Activated naive CD4-positive, alpha-beta T cell treated with Interleukin-2 at 50 U/mL for 16 hours (primary cell): ENCODE measurements around the gene SHKBP1.
"Not testable (repeated sequence)": the region's sequence is repeated elsewhere in the genome, so short reads cannot be mapped to it uniquely, and the experiment has no call there.

Experiments used
- DNase-seq: peaks from one replicate; pipeline ENCODE4 v3.0.0-alpha.2; 2020

Gene SHKBP1

DNA sequence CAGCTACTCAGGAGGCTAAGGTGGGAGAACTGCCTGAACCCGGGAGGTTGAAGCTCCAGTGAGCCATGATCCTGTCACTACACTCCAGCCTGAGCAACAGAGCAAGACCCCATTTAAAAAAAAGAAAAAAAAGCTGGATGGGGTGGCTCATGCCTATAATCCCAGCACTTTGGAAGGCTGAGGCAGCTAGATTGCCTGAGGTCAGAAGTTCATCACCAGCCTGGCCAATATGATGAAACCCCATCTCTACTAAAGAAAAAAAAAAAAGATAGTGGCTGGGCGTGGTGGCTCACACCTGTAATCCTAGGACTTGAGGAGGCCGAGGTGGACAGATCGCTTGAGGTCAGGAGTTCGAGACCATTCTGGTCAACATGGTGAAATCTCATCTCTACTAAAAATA lies 39.5 kb downstream of the SHKBP1 start:
- DNase-seq, result no peak

DNA sequence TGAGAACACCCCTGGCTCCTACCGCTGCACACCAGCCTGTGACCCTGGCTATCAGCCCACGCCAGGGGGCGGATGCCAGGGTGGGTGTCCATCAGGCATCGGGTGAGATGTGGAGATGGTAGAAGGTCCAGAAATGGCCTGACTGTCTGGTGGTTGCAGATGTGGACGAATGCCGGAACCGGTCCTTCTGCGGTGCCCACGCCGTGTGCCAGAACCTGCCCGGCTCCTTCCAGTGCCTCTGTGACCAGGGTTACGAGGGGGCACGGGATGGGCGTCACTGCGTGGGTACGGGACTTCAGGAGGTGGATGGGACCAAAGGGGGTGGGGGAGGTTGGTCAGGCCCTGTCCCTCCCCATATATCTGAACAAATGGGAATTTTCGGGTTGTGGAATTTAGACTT lies 40.3 kb downstream of the SHKBP1 start:
- no peak for DNase-seq

DNA sequence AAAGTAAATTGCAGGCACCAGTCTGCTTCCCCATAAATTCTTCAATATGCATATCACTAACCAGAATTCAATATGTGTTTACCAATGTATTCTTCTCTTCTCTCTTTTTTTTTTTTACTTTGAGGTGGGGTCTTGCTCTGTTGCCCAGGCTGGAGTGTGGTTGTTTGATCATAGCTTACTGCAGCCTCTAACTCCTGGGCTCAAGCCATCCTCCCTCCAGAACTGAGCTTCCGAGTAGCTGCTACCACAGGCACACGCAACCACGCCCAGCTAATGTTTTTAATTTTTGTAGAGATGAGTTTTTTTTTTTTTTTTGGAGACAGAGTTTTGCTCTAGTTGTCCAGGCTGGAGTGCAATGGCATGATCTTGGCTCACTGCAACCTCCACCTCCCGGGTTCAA lies 41.3 kb downstream of the SHKBP1 start:
- no peak for DNase-seq

DNA sequence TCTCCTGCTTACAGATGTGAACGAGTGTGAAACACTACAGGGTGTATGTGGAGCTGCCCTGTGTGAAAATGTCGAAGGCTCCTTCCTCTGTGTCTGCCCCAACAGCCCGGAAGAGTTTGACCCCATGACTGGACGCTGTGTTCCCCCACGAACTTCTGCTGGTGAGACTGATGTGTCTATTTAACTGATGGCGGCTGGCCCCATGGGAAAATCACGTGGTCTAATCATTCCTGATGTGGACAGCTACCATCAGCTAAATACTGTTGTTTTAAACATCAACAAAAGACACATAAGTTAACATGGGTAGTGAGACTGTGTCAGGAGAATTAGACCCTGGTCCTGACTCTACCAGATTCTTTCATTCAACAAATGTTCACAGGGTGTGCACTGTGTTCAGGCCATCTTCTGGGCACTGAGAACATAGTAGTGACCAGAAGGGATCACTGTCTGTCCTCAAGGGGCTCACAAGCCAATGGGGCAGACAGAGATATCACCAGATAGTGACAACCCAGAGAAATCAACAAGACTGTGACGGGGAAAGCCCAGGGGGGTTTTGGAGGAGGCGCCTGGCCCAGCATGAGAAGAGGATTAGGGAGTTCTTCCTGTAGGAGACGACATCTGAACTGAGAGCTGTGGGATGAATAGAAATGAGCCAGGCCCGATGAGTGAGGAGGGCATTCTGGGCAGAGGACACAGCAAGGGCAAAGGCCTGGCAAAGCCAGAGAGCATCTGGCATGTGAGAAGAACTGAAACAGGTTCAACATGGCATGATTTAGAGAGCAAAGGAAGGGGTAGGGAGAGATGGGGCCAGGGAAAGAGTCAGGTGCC lies 42.9 kb downstream of the SHKBP1 start:
- no peak for DNase-seq

DNA sequence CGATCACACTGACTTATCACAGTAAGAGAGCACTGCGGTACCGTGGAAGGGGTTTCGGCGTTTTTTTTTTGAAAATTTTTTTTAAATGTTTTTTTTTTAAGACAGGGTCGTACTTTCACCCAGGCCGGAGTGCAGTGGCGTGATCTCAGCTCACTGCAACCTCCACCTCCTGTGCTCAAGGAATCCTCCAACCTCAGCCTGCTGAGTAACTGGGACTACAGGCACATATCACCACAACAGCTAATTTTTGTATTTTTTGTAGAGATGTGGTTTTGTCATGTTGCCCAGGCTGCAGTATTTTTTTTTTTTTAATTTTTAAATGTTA lies 43.5 kb downstream of the SHKBP1 start:
- DNase-seq, result no peak

DNA sequence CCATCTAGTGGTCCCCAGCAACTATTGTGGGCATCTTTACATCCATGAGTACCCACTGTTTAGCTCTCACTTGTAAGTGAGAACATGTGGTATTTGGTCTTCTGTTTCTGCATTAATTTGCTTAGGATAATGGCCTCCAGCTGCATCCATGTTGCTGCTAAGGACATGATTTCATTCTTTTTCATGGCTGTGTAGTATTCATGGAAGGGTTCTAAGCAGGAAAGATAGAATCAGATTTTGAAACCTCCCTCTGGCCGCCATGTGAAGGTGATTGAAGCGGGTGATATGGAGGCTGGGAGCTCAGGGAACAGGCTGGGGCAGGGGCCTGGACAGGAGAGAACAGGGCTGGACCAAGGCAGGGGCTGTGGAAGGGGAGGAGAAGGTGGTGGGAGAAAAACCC lies 44.6 kb downstream of the SHKBP1 start:
- DNase-seq, result no peak

DNA sequence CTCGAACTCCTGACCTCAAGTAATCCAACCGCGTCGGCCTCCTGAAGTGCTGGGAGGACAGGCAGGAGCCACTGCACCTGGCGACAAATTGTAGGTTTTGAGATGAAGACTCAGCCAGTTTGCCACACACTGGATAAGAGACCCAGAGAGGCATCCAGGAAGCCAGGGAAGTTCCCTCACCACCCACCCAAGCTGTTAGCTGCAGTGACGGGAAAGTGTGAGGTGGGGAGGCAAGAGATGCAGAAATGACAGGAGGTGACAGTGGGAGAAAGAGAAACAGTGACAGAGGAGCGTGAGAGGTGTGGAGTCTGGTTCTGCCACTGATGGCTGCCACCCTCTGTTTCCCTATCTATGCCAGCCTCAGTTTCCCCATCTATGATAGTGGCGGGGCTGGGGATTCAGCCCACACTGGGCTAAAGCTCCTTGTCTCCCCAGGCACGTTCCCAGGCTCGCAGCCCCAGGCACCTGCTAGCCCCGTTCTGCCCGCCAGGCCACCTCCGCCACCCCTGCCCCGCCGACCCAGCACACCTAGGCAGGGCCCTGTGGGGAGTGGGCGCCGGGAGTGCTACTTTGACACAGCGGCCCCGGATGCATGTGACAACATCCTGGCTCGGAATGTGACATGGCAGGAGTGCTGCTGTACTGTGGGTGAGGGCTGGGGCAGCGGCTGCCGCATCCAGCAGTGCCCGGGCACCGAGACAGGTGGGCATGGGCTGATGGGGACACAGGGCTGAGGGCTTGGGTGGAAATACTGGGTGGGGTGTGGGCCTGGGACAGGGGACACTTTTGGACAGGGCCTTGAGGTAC lies 45.5 kb downstream of the SHKBP1 start:
- DNase-seq, result no peak

DNA sequence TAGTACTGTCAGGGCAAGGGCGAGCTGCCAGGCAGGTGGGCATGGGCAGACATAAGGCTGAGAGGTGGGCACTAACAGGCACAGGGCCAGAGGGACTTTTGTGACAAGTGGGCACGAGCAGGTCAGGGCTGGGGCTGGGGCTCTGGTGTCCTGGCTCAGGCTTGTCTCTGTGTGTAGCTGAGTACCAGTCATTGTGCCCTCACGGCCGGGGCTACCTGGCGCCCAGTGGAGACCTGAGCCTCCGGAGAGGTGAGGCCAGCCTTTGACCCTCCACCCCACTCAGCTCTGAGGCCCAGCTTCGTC lies 46.1 kb downstream of the SHKBP1 start:
- no peak for DNase-seq

DNA sequence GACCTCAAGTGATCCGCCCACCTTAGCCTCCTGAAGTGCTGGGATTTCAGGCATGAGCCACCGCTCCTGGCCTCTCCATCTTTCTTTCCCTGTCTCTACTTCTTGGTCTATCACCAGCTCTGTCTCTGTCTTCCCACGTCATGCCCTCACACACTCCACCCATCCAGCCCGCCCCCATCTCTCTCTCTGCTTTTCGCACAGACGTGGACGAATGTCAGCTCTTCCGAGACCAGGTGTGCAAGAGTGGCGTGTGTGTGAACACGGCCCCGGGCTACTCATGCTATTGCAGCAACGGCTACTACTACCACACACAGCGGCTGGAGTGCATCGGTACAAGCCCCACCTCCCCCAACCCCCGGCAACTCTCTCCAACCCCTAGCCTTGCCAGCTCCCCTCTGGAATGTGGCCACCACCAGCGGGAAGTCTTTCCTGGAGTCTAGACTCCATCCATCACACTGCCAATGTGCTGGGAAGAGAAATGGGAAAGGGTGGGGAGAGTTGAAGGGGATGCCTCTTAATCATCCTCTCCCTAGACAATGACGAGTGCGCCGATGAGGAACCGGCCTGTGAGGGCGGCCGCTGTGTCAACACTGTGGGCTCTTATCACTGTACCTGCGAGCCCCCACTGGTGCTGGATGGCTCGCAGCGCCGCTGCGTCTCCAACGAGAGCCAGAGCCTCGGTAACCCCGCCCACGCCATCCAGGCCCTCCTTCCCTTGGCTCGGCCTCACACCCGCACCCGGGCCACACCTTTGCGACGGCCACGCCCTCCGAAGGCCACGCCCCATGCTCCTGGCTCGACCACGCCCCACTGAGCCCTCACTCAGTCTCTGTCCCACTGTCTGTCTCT lies 47.0 kb downstream of the SHKBP1 start:
- no peak for DNase-seq

DNA sequence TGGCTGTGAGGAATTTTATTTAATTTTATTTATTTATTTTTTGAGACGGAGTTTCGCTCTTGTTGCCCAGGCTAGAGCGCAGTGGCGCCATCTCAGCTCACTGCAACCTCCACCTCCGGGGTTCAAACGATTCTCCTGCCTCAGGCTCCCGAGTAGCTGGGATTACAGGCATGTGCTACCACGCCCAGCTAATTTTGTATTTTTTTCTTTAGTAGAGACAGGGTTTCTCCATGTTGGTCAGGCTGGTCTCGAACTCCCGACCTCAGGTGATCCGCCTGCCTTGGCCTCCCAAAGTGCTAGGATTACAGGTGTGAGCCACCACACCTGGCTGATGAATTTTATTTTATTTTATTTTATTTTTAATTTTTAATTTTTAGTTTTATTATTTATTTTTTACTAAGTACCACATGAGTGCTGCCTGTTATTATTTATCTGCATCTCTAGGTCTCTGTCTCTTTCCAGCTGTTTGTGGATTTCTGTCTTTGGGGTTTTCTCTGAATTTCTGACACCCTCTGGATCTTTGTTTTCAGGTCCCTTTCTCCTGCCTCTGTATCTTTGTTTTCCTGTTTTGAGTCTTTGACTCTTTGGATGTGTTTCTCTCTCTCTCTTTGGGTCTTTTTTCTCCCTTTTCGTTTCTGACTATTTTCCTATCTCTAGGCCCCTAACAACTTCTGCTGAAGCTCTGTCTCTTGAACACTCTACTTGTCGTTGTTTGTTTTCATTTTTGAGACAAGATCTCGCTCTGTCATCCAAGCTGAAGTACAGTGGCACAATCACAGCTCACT lies 47.9 kb downstream of the SHKBP1 start:
- DNase-seq, result not testable (repeated sequence)

DNA sequence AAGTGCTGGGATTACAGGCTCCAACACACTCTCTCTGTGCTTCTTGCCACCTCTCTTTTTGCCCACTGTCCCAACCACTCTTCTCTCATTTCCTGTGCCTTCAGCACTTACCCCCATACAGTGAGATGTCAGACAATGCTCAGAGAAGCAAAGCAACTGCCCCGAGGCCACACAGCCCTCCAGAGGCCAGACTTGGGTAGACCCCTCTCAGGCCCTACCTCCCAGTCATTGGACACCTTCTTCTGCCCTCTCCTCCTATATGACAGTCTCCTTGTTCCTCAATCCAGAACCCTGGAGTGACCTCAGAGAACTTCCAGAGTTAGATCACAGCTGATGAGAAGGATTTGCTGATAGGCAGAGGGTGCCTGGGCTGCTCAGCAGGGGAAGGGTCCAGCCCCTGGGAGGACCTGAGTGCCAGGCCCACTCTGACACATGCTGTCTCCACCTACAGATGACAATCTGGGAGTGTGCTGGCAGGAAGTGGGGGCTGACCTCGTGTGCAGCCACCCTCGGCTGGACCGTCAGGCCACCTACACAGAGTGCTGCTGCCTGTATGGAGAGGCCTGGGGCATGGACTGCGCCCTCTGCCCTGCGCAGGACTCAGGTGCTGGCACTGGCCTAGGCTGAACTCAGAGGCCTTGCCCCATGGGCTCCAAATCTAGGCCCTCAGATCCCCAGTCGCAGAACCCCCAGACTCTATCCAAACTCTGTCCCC lies 48.9 kb downstream of the SHKBP1 start:
- DNase-seq, result no peak

DNA sequence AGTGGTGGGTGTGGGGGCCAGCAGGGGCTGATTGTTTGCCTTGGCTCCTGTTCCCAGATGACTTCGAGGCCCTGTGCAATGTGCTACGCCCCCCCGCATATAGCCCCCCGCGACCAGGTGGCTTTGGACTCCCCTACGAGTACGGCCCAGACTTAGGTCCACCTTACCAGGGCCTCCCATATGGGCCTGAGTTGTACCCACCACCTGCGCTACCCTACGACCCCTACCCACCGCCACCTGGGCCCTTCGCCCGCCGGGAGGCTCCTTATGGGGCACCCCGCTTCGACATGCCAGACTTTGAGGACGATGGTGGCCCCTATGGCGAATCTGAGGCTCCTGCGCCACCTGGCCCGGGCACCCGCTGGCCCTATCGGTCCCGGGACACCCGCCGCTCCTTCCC lies 50.2 kb downstream of the SHKBP1 start:
- DNase-seq, result no peak

DNA sequence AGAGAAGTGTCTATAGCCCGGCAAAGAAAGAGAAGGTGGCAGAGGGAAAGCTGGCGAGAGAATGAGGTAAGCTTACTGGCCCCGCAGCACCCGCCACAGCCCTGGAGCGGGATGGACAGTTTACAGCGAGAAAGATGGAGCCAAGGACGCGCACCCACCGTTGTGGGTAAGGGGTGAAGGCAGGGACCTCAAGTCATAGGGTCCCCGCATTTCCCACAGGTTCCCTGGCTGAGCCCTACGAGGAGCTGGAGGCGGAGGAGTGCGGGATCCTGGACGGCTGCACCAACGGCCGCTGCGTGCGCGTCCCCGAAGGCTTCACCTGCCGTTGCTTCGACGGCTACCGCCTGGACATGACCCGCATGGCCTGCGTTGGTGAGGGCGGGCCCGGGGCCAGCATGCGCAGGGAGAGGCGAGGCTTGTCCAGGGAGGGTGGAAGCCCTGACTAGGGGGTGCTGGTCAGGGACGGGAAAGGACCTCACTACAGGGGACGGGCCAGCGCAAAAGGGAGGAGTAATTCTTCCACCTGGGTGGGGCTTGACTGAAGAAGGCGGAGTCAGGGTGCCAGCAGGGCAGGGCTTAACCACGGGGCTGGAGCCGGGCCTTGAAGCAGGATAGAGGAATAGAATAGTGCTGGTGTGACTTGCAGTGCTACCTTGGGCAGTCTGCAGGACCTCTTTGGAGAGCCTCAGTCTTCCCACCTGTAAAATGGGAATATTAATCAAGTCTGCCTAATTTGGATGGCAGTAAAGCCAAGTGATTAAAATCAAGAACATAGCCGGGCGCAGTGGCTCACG lies 51.0 kb downstream of the SHKBP1 start:
- no peak for DNase-seq

DNA sequence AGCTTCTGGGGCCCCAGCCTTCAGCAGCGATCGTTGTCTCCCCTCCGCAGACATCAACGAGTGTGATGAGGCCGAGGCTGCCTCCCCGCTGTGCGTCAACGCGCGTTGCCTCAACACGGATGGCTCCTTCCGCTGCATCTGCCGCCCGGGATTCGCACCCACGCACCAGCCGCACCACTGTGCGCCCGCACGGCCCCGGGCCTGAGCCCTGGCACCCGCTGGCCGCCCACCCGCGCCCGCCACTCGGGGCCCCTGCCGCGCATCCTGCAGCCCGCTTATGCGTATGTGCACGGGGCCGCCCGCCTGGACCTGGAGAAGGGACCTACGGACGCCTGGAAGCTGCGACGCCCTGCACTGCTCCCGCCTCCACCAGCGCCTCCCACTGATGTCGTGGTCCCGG lies 52.7 kb downstream of the SHKBP1 start:
- no peak for DNase-seq

DNA sequence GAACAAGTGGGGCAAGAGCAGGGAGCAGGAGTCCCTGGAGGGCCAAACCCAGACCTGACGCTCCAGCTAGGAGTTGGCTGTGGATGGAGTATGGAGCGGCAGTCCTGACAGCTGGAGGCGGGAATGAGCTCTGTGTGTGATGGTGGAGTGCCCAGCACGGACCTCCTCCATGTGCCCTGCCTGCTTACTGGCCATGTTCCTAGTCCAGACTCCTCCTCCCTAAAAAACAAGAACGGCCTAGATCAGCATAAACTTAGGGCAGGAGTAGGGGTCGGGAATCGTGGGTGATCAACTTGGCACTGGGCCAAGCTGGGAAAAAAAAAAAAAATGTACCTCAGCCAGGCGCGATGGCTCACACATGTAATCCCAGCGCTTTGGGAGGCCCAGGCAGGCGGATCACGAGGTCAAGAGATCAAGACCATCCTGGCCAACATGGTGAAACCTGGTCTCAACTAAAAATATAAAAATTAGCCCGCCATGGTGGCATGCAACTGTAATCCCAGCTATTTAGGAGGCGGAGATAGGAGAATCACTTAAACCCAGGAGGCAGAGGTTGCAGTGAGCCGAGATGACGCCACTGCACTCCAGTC lies 54.0 kb downstream of the SHKBP1 start:
- DNase-seq, result no peak

DNA sequence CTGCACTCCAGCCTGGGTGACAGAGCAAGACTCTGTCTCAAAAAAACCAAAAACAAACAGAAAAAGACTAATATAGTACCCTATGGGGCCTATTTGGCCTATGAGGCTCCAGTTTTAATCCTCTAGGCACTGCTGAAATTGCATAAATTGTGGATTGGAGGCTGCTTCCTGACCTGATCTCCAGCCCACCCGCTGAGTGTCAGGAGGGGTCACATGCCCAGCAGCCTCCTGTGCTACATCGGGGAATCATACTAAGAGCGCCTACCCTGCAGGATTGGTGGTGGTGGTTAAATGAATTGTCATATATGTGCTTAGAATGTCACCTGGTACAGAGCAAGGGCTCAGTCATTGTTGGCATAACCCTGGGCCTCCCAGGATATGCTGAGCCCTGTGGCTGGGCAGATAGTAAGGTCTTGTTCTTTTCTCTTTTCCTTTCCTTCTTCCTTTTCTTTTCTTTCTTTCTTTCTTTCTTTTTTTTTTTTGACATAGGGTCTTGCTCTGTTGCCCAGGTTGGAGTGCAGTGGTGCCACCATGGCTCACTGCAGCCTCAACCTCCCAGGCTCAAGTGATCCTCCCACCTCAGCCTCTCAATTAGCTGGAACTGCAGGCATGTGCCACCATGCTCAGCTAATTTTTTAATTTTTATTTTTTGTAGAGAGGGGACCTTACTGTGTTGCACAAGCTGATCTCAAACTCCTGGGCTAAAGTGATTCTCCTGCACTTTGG lies 55.8 kb downstream of the SHKBP1 start:
- no peak for DNase-seq

DNA sequence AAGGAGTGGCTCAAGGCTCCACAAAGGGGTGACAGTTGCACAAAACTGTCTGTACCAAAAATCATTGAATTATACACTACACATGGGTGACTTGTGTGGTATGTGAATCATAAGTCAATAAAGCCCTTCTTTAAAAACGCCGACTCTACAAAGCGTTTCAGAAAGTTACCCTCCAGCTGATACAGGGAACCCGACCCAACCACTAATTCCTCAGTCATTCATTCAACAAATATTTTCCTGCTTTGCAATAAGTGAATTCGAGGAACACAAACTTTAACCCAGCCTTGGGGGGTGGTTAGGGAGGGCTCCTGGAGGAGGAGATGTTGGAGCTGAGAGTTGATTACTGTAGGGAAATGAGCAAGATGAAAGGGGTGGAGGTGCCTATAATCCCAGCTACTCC lies 56.5 kb downstream of the SHKBP1 start:
- DNase-seq, result no peak

DNA sequence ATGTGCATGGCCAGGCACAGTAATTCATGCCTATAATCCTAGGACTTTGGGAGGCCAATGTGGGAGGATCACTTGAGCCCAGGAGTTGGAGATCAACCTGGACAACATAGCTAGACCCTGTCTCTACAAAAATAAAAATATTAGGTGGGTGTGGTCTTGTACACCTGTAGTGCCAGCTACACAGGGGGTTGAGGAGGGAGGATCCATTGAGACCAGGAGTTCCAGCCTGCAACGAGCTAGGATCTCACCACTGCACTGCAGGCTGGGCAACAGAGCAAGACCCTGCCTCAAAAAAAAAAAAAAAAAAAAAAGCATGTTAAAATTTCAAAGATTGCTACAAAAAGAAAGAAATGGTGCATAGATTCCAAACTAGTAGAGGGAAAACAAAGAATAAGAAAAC lies 61.7 kb downstream of the SHKBP1 start:
- DNase-seq, result no peak

DNA sequence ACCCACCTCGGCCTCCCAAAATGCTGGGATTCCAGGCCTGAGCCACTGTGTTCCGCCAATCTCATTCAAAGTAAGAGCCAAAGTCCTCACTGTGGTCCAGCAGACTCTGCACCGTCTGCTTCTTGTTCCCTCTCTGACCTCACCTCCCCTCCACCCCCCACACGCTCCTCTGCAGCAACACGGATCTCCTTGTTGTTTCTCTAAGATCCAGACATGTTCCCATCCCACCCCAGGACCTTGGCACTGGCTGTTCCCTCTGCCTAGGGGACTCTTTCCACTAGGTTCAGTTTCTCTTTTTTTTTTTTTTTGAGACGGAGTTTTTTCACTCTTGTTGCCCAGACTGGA lies 62.9 kb downstream of the SHKBP1 start:
- DNase-seq, result no peak

DNA sequence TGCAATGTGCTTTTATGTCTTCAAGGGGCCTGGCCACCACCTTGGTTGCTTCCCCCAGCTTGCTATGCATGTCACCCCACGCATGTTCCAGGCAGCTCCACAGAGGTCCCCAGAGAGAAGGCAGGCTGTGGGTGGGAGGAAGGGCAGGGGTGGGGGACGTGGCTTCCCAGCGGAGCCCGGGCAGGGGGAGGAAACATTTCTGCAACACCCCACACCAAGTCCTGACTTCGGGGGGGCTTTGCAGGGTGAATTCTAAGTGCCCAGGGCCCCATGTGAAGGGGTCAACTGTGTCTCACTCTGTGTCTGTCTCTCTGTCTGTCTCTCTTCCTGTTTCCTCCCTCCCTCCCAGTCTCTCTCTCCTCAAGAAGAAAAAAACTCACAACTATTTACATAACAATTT lies 64.1 kb downstream of the SHKBP1 start:
- DNase-seq, result no peak
